Esophagus muscularis mucosa (tissue), 4 donors: ENCODE results near the gene KRT78. TPM values are rescaled to one million over a fixed set of nuclear protein-coding genes. Genes with fewer than 3 reads are reported as not detected.

Experiments used
- DNase-seq: peaks from one replicate; pipeline ENCODE4 v3.0.0-alpha.2; 2017; ENCODE audit errors: extremely low spot score
- H3K27ac ChIP-seq, 4 donors: fragments of 200-600 bp; sonication (generic); replicated peaks in 1 of 4; 1 replicate in 3 of 4; 2 replicates in 1 of 4; pipeline ENCODE4 v1.5.1; 2016 to 2019; ENCODE audit warnings: mild to moderate bottlenecking in 1 of 4
- H3K27me3 ChIP-seq, 4 donors: fragments of 200-600 bp; sonication (generic); one replicate each; pipeline versions ENCODE4 v1.5.1 to v1.6.0; 2016 to 2019
- H3K36me3 ChIP-seq, 4 donors: fragments of 200-600 bp; sonication (generic); one replicate each; pipeline ENCODE4 v1.5.1; 2016 to 2019
- H3K4me1 ChIP-seq, 4 donors: fragments of 200-600 bp; sonication (generic); one replicate each; pipeline ENCODE4 v1.5.1; 2016 to 2019
- H3K4me3 ChIP-seq, 4 donors: fragments of 200-600 bp; sonication (generic); 1 replicate in 2 of 4; 2 replicates in 2 of 4; pipeline ENCODE4 v1.5.1; 2016 to 2019; ENCODE audit warnings: mild to moderate bottlenecking in 4 of 4, moderate library complexity in 1 of 4
- H3K9me3 ChIP-seq, 4 donors: fragments of 200-600 bp; sonication (generic); 1 replicate in 3 of 4; 2 replicates in 1 of 4; pipeline ENCODE4 v1.5.1; 2016 to 2019
- CTCF ChIP-seq, 3 experiments: fragments of 200-600 bp in 2 of 3; fragments of 450-650 bp in 1 of 3; sonication (generic) in 2 of 3; IDR thresholded peaks; one replicate each; pipeline ENCODE4 v1.5.1; 2017 to 2019; ENCODE audit warnings: antibody characterized with exemption in 3 of 3, mild to moderate bottlenecking in 2 of 3, moderate library complexity in 1 of 3
- EP300 ChIP-seq: sonication (generic); formaldehyde crosslinking; IDR thresholded peaks from one replicate; pipeline ENCODE4 v1.6.1; 2017; ENCODE audit warnings: antibody characterized with exemption
- POLR2A ChIP-seq: fragments of 450-650 bp; IDR thresholded peaks from one replicate; pipeline ENCODE4 v1.6.1; 2017; ENCODE audit warnings: antibody characterized with exemption, moderate library complexity, mild to moderate bottlenecking, low read depth
- POLR2AphosphoS5 ChIP-seq, 2 donors: sonication (generic); formaldehyde crosslinking; IDR thresholded peaks; one replicate each; pipeline ENCODE4 v1.6.1; 2017; ENCODE audit warnings: antibody characterized with exemption in 2 of 2
- WGBS: methylation state at CpG from one replicate; pipeline ENCODE4 v1.1.5; 2018; 5-methylcytosine and 5-hydroxymethylcytosine counted together
- intact Hi-C: fragments of 100-400 bp; cut with DNase I; formaldehyde crosslinking; loops from one replicate; pipeline ENCODE4 v1.15.1; 2023
- total RNA-seq, 4 donors: library from RNA; depleted of rRNA; stranded (reverse); fragments of >200 nt; gene quantifications; one replicate each; pipeline versions ENCODE4 v1.1.0 to v1.2.1, GENCODE V29; 2016

The KRT78 gene
- total RNA-seq, 4 donors from 2014 or later, result 0.33 to 2.1 (median 0.75) TPM; not detected in 1

- H3K36me3 ChIP-seq, result no peaks in the 10 kb centered on the region
- H3K4me1 ChIP-seq, result no peaks in the 10 kb centered on the region
- no peak for TF ChIP-seq POLR2AphosphoS5 (IDR thresholded peaks at IDR 0.05)
- TF ChIP-seq EP300, result no peak
- no peak for TF ChIP-seq POLR2A
- TF ChIP-seq CTCF (IDR thresholded peaks at IDR 0.05), result no peak
- H3K27me3 ChIP-seq, result peaks cover 0 to 12% (median 0%) of the 10 kb centered on the region in 4 donors
- H3K27ac ChIP-seq, result no peak overlapping the region
- no peaks in the 10 kb centered on the region for H3K9me3 ChIP-seq
- no peak for DNase-seq
- intact Hi-C loops, result no loop called here
- no peak overlapping the region for H3K4me3 ChIP-seq
- WGBS, result 74% methylated on average over 8 of the region's 8 CpGs
These were observed 18.6 kb downstream of the KRT78 start for GRCh38 chr12:52829986-52830770.

GRCh38 chr12:52828591-52829021 lies 20.2 kb downstream of the KRT78 start:
- Histone ChIP-seq H3K9me3 (no peaks in the 10 kb centered on the region), H3K4me3 (no peak overlapping the region), H3K27ac (no peak overlapping the region), H3K27me3 (no peaks in the 10 kb centered on the region), H3K4me1 (no peaks in the 10 kb centered on the region), H3K36me3 (no peaks in the 10 kb centered on the region)
- intact Hi-C loops, result no loop called here
- DNase-seq, result no peak
- TF ChIP-seq EP300 (no peak), CTCF (IDR thresholded peaks at IDR 0.05) (no peak), POLR2A (no peak), POLR2AphosphoS5 (IDR thresholded peaks at IDR 0.05) (no peak)
- 54% methylated on average over 2 of the region's 2 CpGs for WGBS

- H3K4me3 ChIP-seq, result no peak overlapping the region
- no peaks in the 10 kb centered on the region for H3K4me1 ChIP-seq
- DNase-seq, result no peak
- no peak overlapping the region for H3K27ac ChIP-seq
- H3K27me3 ChIP-seq, result no peaks in the 10 kb centered on the region
- H3K9me3 ChIP-seq, result no peaks in the 10 kb centered on the region
- TF ChIP-seq EP300, result no peak
- TF ChIP-seq POLR2AphosphoS5 (IDR thresholded peaks at IDR 0.05), result no peak
- no peak for TF ChIP-seq CTCF (IDR thresholded peaks at IDR 0.05)
- no peak for TF ChIP-seq POLR2A
- no peaks in the 10 kb centered on the region for H3K36me3 ChIP-seq
- intact Hi-C loops, result no loop called here
These were observed 20.6 kb downstream of the KRT78 start for GRCh38 chr12:52828156-52828555.

- H3K27me3 ChIP-seq, result no peaks in the 10 kb centered on the region
- H3K27ac ChIP-seq, result no peak overlapping the region
- DNase-seq, result no peak
- TF ChIP-seq EP300 (no peak), CTCF (IDR thresholded peaks at IDR 0.05) (no peak), POLR2AphosphoS5 (IDR thresholded peaks at IDR 0.05) (no peak), POLR2A (no peak)
- no peaks in the 10 kb centered on the region for H3K9me3 ChIP-seq
- intact Hi-C loops, result no loop called here
- no peaks in the 10 kb centered on the region for H3K36me3 ChIP-seq
- WGBS, result 75% methylated on average over 6 of the region's 6 CpGs
- no peak overlapping the region for H3K4me3 ChIP-seq
- H3K4me1 ChIP-seq, result no peaks in the 10 kb centered on the region
These were observed 21.2 kb downstream of the KRT78 start for GRCh38 chr12:52827499-52828090.
